HS-27A (cell line): Measurements from ENCODE around the gene PDE7B.

Experiments used
- DNase-seq: peaks from one replicate; pipeline ENCODE4 v3.0.0-alpha.2; 2012; ENCODE audit warnings: low read depth, missing footprints

PDE7B gene

GRCh38 chr6:136149311-136149710 lies 297.8 kb downstream of the PDE7B start:
- DNase-seq, result no peak

GRCh38 chr6:136150961-136151360 lies 299.5 kb downstream of the PDE7B start:
- no peak for DNase-seq

GRCh38 chr6:136153707-136154375 lies 302.3 kb downstream of the PDE7B start:
- no peak for DNase-seq

- no peak for DNase-seq
Measured at GRCh38 chr6:136155191-136155590, 303.7 kb downstream of the PDE7B start.

GRCh38 chr6:136157743-136158142 lies 306.2 kb downstream of the PDE7B start:
- no peak for DNase-seq

GRCh38 chr6:136158387-136158821 lies 306.9 kb downstream of the PDE7B start:
- DNase-seq, result no peak

GRCh38 chr6:136158971-136159370 lies 307.5 kb downstream of the PDE7B start:
- no peak for DNase-seq

GRCh38 chr6:136160250-136160649 lies 308.7 kb downstream of the PDE7B start:
- DNase-seq, result no peak

GRCh38 chr6:136161950-136162349 lies 310.4 kb downstream of the PDE7B start:
- DNase-seq, result no peak

GRCh38 chr6:136163260-136163659 lies 311.8 kb downstream of the PDE7B start:
- no peak for DNase-seq

GRCh38 chr6:136166815-136167214 lies 315.3 kb downstream of the PDE7B start:
- no peak for DNase-seq

- DNase-seq, result no peak
Measured at GRCh38 chr6:136169394-136170148, 318.1 kb downstream of the PDE7B start.

GRCh38 chr6:136171231-136171630 lies 319.7 kb downstream of the PDE7B start:
- no peak for DNase-seq

GRCh38 chr6:136173519-136174507 lies 322.3 kb downstream of the PDE7B start:
- DNase-seq, result no peak

GRCh38 chr6:136174510-136174909 lies 323.0 kb downstream of the PDE7B start:
- DNase-seq, result no peak

- DNase-seq, result no peak
Measured at GRCh38 chr6:136175873-136176272, 324.4 kb downstream of the PDE7B start.

GRCh38 chr6:136178749-136179148 lies 327.2 kb downstream of the PDE7B start:
- DNase-seq, result no peak

- no peak for DNase-seq
Measured at GRCh38 chr6:136180704-136181511, 329.4 kb downstream of the PDE7B start.

GRCh38 chr6:136181512-136181833 lies 330.0 kb downstream of the PDE7B start:
- no peak for DNase-seq

- DNase-seq, result no peak
Measured at GRCh38 chr6:136181861-136182260, 330.4 kb downstream of the PDE7B start.

GRCh38 chr6:136184738-136185137 lies 333.2 kb downstream of the PDE7B start:
- DNase-seq, result no peak

- no peak for DNase-seq
Measured at GRCh38 chr6:136186363-136186762, 334.9 kb downstream of the PDE7B start.
